NCI-H774 (cell line): ENCODE measurements around the gene ADGRE2.
"Not testable (repeated sequence)": the region's sequence is repeated elsewhere in the genome, so short reads cannot be mapped to it uniquely, and the experiment has no call there.

Source experiments
- DNase-seq: peaks from one replicate; lab custom pipeline; 2025; lab: John Stamatoyannopoulos, UW

Gene ADGRE2

GRCh38 chr19:14778110-14778845 lies at the start of gene ADGRE2:
Gene ADGRE2 (minus strand): TSS chr19:14778560. CDS start chr19:14776756, 1,804 bp downstream.
- DNase-seq = not testable (repeated sequence)

GRCh38 chr19:14826006-14826405 lies 47.6 kb upstream of the ADGRE2 start:
- DNase-seq = no peak

- DNase-seq = no peak
Measured at GRCh38 chr19:14821937-14822336, 43.6 kb upstream of the ADGRE2 start.

- no peak for DNase-seq
Measured at GRCh38 chr19:14818588-14818987, 40.2 kb upstream of the ADGRE2 start.

- no peak for DNase-seq
Measured at GRCh38 chr19:14817052-14817451, 38.7 kb upstream of the ADGRE2 start.

- DNase-seq = no peak
Measured at GRCh38 chr19:14814982-14815652, 36.8 kb upstream of the ADGRE2 start.

GRCh38 chr19:14809272-14810057 lies 31.1 kb upstream of the ADGRE2 start:
- DNase-seq = no peak

GRCh38 chr19:14804765-14805164 lies 26.4 kb upstream of the ADGRE2 start:
- no peak for DNase-seq

- no peak for DNase-seq
Measured at GRCh38 chr19:14798760-14799159, 20.4 kb upstream of the ADGRE2 start.

GRCh38 chr19:14796021-14796420 lies 17.7 kb upstream of the ADGRE2 start:
- no peak for DNase-seq

- DNase-seq = no peak
Measured at GRCh38 chr19:14795078-14795721, 16.8 kb upstream of the ADGRE2 start.

GRCh38 chr19:14792250-14792649 lies 13.9 kb upstream of the ADGRE2 start:
- not testable (repeated sequence) for DNase-seq

GRCh38 chr19:14786421-14786851 lies 8.1 kb upstream of the ADGRE2 start:
- no peak for DNase-seq

GRCh38 chr19:14785102-14785793 lies 6.9 kb upstream of the ADGRE2 start:
- not testable (repeated sequence) for DNase-seq

- DNase-seq = not testable (repeated sequence)
Measured at GRCh38 chr19:14784730-14785101, 6.4 kb upstream of the ADGRE2 start.

GRCh38 chr19:14783410-14783998 lies 5.1 kb upstream of the ADGRE2 start:
- not testable (repeated sequence) for DNase-seq

GRCh38 chr19:14782626-14783409 lies 4.5 kb upstream of the ADGRE2 start:
- no peak for DNase-seq

- not testable (repeated sequence) for DNase-seq
Measured at GRCh38 chr19:14781713-14782536, 3.6 kb upstream of the ADGRE2 start.

GRCh38 chr19:14780622-14781225 lies 2.4 kb upstream of the ADGRE2 start:
- DNase-seq = not testable (repeated sequence)
